Aorta (tissue), 5 donors: ENCODE measurements around the gene THRB. TPM values are rescaled to one million over a fixed set of nuclear protein-coding genes. Genes with fewer than 3 reads are reported as not detected.

Experiments
- ATAC-seq: fragments of 200-7000 bp; cut with Tn5 transposase; one replicate; pipeline ENCODE4 v1.9.1; 2022; ENCODE audit warnings: moderate library complexity; ENCODE audit not compliant: low FRiP score
- DNase-seq, 2 donors: peaks; one replicate each; pipeline ENCODE4 v3.0.0-alpha.2; 2020
- H3K27ac ChIP-seq, 2 donors: one replicate each; pipeline ENCODE4 v1.5.1; 2013; ENCODE audit warnings: low read length in 2 of 2, mild to moderate bottlenecking in 2 of 2, moderate library complexity in 2 of 2, control low read depth in 1 of 2, inconsistent platforms in 1 of 2, low read depth in 1 of 2
- H3K27me3 ChIP-seq, 2 donors: one replicate each; pipeline ENCODE4 v1.6.1; 2013; ENCODE audit warnings: control low read depth in 1 of 2, low read length in 1 of 2, mild to moderate bottlenecking in 1 of 2, moderate library complexity in 1 of 2; ENCODE audit not compliant: insufficient read depth in 2 of 2, control insufficient read depth in 1 of 2
- H3K36me3 ChIP-seq, 2 donors: one replicate each; pipeline ENCODE4 v1.6.1; 2013; ENCODE audit warnings: control low read depth in 1 of 2, low read length in 1 of 2, mild to moderate bottlenecking in 1 of 2; ENCODE audit not compliant: insufficient read depth in 2 of 2, control insufficient read depth in 1 of 2
- H3K4me1 ChIP-seq, 2 donors: one replicate each; pipeline ENCODE4 v1.6.1; 2013; ENCODE audit warnings: low read length in 2 of 2, control low read depth in 1 of 2, mild to moderate bottlenecking in 1 of 2, moderate library complexity in 1 of 2; ENCODE audit not compliant: insufficient read depth in 2 of 2, control insufficient read depth in 1 of 2
- H3K4me3 ChIP-seq, 2 donors: one replicate each; pipeline ENCODE4 v1.5.1; 2013; ENCODE audit warnings: low read length in 2 of 2, control low read depth in 1 of 2, mild to moderate bottlenecking in 1 of 2
- H3K9me3 ChIP-seq: one replicate; pipeline ENCODE4 v1.6.1; 2013; ENCODE audit warnings: mild to moderate bottlenecking, low read length; ENCODE audit not compliant: control insufficient read depth
- WGBS, 2 donors: extraction: QIAGEN DNeasy Blood & Tissue Kit; methylation state at CpG; one replicate each; pipeline ENCODE4 v1.1.7; 2013; 5-methylcytosine and 5-hydroxymethylcytosine counted together
- intact Hi-C, 2 donors: fragments of 100-400 bp; cut with DNase I; formaldehyde crosslinking; loops; one replicate each; pipeline versions ENCODE4 v1.14.2 to v1.15.0; 2022
- polyA plus RNA-seq, 2 donors: library from polyadenylated mRNA; stranded (reverse); fragments of 200-250 nt; gene quantifications; one replicate each; pipeline ENCODE4 v1.2.3, GENCODE V29; 2013
- total RNA-seq, 2 donors: library from RNA; stranded (reverse); fragmentation: NEBNext Ultra II Directional; extraction: Animal tissue kit (Norgen Biotek cat#: 25700); gene quantifications; one replicate each; pipeline ENCODE4 v1.2.1, GENCODE V29; 2021
- donor health status: healthy with polysubstance abuse.
- donor health status: Bipolar disorder and iron deficiency.
- donor health status: DM: no; HTN: no; CAD: no.
- donor health status: DM: no; HTN: no; CAD: no.
- donor health status: DM: yes; HTN: yes; CAD: no.

The THRB gene
- total and polyA plus RNA-seq, 4 donors: 20.2 to 77.9 (median 42.8) TPM

GRCh38 chr3:24196526-24196925, 298.1 kb downstream of the THRB start:
- ATAC-seq (no peak), DNase-seq (no peak)
- Histone ChIP-seq H3K27me3 (no peaks in the 10 kb centered on the region), H3K27ac (no peak overlapping the region), H3K4me1 (peaks cover 6 to 9% of the 10 kb centered on the region in 2 donors), H3K9me3 (no peaks in the 10 kb centered on the region), H3K36me3 (no peaks in the 10 kb centered on the region), H3K4me3 (no peak overlapping the region)
- intact Hi-C loops: no loop called here

- no peak overlapping the region for H3K27ac ChIP-seq
These were observed 299.0 kb downstream of the THRB start for GRCh38 chr3:24195504-24196230.

GRCh38 chr3:24192469-24193056, 302.1 kb downstream of the THRB start:
- ATAC-seq (no peak), DNase-seq (no peak)
- no peaks in the 10 kb centered on the region for H3K9me3 ChIP-seq
- H3K4me3 ChIP-seq: no peak overlapping the region
- intact Hi-C loops: no loop called here
- H3K27ac ChIP-seq: no peak overlapping the region
- H3K36me3 ChIP-seq: no peaks in the 10 kb centered on the region
- H3K27me3 ChIP-seq: no peaks in the 10 kb centered on the region
- WGBS, 2 donors: 79% methylated on average over 3 of the region's 3 CpGs
- H3K4me1 ChIP-seq: peaks cover 6 to 9% of the 10 kb centered on the region in 2 donors

More at GRCh38 chr3:24195504-24196230, 299.0 kb downstream of the THRB start:
- H3K36me3 ChIP-seq: no peaks in the 10 kb centered on the region
- peaks cover 6 to 9% of the 10 kb centered on the region in 2 donors for H3K4me1 ChIP-seq
- no peak for DNase-seq
- no peaks in the 10 kb centered on the region for H3K9me3 ChIP-seq
- ATAC-seq: no peak
- no peaks in the 10 kb centered on the region for H3K27me3 ChIP-seq
- H3K4me3 ChIP-seq: no peak overlapping the region
- intact Hi-C loops: no loop called here

- Histone ChIP-seq H3K4me1 (peaks cover 4 to 8% of the 10 kb centered on the region in 2 donors), H3K27ac (no peak overlapping the region), H3K9me3 (no peaks in the 10 kb centered on the region), H3K27me3 (no peaks in the 10 kb centered on the region), H3K4me3 (no peak overlapping the region), H3K36me3 (no peaks in the 10 kb centered on the region)
- no peak for DNase-seq
- intact Hi-C loops: no loop called here
- no peak for ATAC-seq
- WGBS, 2 donors: 35 to 44% methylated on average over 4 of the region's 4 CpGs
These were observed 302.7 kb downstream of the THRB start for GRCh38 chr3:24191801-24192403.

DNA sequence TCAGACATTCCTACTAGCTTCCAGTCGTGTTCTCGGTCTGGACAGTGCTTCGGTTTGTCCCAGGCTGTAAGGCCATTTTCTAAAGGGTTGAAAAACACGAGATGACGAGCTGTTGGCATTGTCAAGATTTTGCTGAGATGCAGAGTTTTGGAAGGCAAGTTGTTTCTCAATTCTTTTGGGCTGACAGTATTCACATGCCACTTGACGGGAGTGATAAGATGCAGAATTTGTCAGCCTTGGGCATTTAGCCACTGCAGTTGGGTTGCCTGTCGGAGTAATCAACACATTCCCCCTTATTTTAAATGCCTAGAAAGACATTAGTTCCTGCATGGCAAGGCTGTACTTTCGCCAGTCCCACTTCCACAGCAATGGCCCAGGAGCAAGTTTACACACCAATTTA, 304.4 kb downstream of the THRB start:
- intact Hi-C loops: no loop called here
- peak overlapping the region; percentile 5 to 99 for H3K27ac ChIP-seq
- 3 to 11% methylated on average over 8 of the region's 8 CpGs for WGBS, 2 donors
- peaks cover 3 to 7% of the 10 kb centered on the region in 2 donors for H3K4me1 ChIP-seq
- DNase-seq (no peak), ATAC-seq (no peak)
- no peaks in the 10 kb centered on the region for H3K36me3 ChIP-seq
- peak overlapping the region; percentile 51 to 96 for H3K4me3 ChIP-seq
- H3K9me3 ChIP-seq: no peaks in the 10 kb centered on the region
- no peaks in the 10 kb centered on the region for H3K27me3 ChIP-seq

DNA sequence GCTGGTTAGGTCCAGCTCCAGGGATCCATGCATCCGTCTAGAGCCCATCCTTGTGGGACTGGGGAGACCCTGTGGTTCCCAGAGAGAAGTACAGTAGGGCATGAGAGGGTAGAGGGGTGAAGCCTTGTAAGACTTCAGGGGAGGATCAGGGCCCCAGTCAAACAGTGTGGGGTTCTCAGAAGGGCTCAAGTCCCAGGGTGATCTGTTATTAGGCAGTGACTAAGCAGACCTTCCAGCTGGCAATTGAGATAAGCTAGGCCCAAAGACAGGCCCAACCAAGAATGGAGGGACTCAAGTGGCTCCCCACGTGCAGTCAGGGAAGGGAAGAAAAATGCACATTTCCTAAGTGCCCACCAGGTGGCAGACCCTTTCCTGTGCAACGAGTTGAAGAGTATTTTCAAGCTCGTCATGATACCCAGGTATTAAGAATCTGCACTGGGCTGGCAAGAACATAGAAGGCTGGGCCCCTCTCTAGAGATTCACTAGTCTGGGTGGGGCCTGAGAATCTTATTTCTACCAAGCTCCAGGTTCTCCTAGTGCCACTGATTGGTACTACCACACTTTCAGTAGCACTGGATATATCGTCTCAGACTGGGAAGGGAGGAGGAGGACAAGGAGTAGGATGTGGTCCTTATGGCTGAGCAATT, 308.8 kb downstream of the THRB start:
- Histone ChIP-seq H3K9me3 (no peaks in the 10 kb centered on the region), H3K27me3 (no peaks in the 10 kb centered on the region), H3K36me3 (no peaks in the 10 kb centered on the region), H3K4me3 (no peak overlapping the region), H3K27ac (peak overlapping the region; percentile 44 to 72), H3K4me1 (peaks cover 4 to 5% of the 10 kb centered on the region in 2 donors)
- DNase-seq (peak in 1 of 2 donors; percentile 57), ATAC-seq (peak; percentile 68)
- WGBS, 2 donors: 10 to 18% methylated on average over 5 of the region's 5 CpGs
- intact Hi-C loops: loop anchor here (5.0 to 10.0 kb wide), 2 partner anchors 49 to 51 kb away; no protein-coding TSS in a partner anchor

DNA sequence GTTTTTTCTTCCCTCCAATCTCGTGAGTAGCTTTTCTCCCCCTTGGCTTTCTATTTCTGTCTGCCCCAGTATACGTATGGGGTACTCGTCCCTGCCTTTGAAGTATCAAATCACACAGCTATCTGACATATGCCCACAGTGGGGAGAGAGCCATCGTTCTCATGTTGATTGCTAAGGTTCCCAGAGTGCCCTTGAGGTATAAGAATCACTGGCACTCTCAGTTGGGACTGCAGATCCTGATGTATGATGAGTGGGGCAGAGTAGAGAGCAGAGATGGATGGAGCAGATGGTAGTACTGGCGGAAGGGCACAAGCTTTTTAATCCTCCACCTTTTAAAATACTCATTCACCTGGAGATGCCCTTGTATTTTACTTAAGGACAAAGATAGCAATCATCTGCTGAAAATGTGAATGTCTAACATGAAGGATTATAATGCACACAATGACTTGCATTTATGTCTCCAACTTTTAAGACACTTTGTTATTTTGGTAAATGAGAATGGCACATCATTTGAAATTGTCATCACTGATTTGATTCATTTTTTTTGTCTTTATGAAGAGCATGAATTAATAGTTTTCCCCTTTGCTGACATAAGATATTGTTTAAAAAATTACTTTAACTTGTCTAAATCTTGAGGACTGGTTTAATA, 310.0 kb downstream of the THRB start:
- Histone ChIP-seq H3K9me3 (no peaks in the 10 kb centered on the region), H3K27me3 (no peaks in the 10 kb centered on the region), H3K4me3 (no peak overlapping the region), H3K36me3 (no peaks in the 10 kb centered on the region), H3K4me1 (peaks cover 4 to 7% of the 10 kb centered on the region in 2 donors), H3K27ac (peak overlapping the region; percentile 47 to 49)
- DNase-seq (no peak), ATAC-seq (no peak)
- intact Hi-C loops: loop anchor here (5.0 to 10.0 kb wide), 3 partner anchors 33 to 53 kb away; no protein-coding TSS in a partner anchor
- WGBS, 2 donors: 26 to 33% methylated on average over 5 of the region's 5 CpGs

GRCh38 chr3:24182756-24183155, 311.9 kb downstream of the THRB start:
- DNase-seq: no peak
- WGBS, 2 donors: 74 to 84% methylated on average over 2 of the region's 2 CpGs
- intact Hi-C loops: loop anchor here (5.0 to 10.0 kb wide), 2 partner anchors 35 to 52 kb away; no protein-coding TSS in a partner anchor
- Histone ChIP-seq H3K4me3 (no peak overlapping the region), H3K36me3 (no peaks in the 10 kb centered on the region), H3K27ac (peak overlapping the region; percentile 88 to 98), H3K27me3 (no peaks in the 10 kb centered on the region), H3K9me3 (no peaks in the 10 kb centered on the region), H3K4me1 (peaks cover 6 to 7% of the 10 kb centered on the region in 2 donors)
- ATAC-seq: no peak
